Hepatocyte (in vitro differentiated cells): ENCODE results near the gene MBNL1.

Experiments used
- CTCF ChIP-seq: fragments of 200-600 bp; sonication (generic); IDR thresholded peaks from 2 replicates; pipeline ENCODE4 v1.5.1; 2016; ENCODE audit warnings: antibody characterized with exemption, mild to moderate bottlenecking; ENCODE audit not compliant: poor library complexity
- EZH2 ChIP-seq: fragments of 200-600 bp; sonication (generic); IDR thresholded peaks from 2 replicates; pipeline ENCODE4 v1.6.1; 2016; ENCODE audit warnings: antibody characterized with exemption, mild to moderate bottlenecking, borderline replicate concordance
- EZH2phosphoT487 ChIP-seq: fragments of 200-600 bp; sonication (generic); IDR thresholded peaks from one replicate; pipeline ENCODE4 v1.6.1; 2018; ENCODE audit warnings: antibody characterized with exemption, mild to moderate bottlenecking, low read depth, moderate library complexity; ENCODE audit not compliant: unreplicated experiment, severe bottlenecking

GRCh38 chr3:152419748-152420147 is 151.0 kb downstream of the MBNL1 start:
- TF ChIP-seq EZH2, result no peak
- TF ChIP-seq CTCF, result no peak
- TF ChIP-seq EZH2phosphoT487, result no peak
